Stimulated activated CD4-positive, alpha-beta T cell treated with anti-CD3 and anti-CD28 coated beads, Interleukin-1b, Interleukin-23, amount 100 ng/mL, for 4 hours (primary cell): ENCODE measurements around the gene TRPM1.

Experiments
- DNase-seq, 2 donors: peaks; one replicate each; pipeline ENCODE4 v3.0.0-alpha.2; 2020; ENCODE audit warnings: low read depth in 2 of 2

Gene TRPM1

DNA sequence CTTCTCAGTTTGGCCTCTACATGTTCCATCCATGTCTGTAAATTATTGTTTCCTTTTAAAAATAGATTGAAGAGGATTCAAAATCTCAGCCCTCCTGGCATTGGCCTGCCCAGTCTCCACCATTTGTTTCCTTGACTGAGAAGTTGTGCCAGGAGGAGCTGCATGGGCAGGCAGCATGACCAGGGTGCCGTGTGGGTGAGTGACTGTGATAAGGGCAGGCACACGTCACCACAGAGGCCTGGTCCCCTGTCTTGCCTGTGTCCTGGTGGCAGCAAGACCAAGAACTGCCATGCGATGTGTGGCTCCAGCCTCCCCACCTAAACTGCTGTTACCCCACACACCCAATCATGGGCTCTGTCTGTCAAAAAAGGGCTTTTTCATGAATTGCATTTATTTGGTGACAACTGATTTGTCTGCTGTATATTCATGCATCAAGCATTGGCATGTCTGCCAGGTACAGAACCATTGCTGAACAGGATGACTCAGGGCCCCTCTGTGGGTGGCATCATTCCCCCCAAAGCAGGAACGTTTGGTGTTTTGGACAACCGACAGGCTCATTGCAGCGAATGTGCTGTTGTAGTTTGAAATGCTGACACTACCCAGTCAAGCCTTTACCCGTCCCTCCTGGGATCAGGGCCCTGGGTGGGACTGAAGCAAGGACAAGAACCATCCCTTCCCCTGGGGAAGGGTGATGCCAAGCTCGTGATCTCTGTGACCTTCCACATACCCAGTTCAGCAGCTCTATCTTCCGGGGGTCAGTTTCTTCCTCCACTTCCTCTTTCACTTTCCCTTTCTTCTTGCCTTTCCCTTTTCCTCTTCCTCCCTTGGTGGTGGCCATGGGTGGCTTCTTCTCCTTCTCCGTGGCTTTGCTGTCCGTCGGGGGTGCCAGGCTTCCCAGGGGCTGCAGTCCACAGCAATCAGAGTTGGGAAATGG lies 51.6 kb downstream of the TRPM1 start:
- DNase-seq: no peak

DNA sequence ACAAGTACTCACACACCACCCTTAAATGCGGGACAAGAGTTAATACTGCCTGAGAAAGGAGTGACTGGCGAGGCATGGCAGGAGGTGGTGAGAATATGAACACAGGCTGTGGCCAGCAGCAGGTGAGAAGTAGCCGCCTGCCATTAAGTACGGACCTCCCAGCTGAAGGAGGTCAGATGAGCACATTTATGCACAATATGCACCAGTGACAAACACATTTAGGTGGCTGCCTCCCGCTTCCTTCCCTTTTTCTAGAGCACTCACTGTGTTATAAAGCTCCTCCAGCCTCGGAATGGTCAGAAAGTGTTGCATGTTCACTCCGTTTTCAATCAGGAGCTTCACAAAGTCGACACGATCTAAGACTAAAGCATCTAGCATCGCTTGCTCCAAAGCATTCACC lies 52.4 kb downstream of the TRPM1 start:
- no peak for DNase-seq

DNA sequence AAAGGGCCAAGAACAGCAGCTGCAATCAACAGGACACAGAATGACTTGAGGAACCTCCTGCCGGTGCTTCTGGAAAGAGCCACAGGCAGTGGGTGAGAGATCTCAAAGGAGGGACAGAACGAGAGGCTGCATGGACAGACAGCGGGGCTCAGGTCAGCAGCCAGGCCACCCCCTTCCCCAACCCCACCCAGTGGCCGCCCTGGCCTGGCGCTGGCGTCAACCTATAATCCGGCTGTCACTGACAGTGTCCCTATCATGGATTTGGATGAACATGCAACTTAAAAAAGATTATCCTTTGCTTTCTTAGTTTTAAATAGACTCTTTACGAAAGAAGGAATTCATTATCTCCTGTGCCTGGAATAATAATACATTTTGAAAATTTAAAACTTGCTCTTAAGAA lies 54.1 kb downstream of the TRPM1 start:
- no peak for DNase-seq

DNA sequence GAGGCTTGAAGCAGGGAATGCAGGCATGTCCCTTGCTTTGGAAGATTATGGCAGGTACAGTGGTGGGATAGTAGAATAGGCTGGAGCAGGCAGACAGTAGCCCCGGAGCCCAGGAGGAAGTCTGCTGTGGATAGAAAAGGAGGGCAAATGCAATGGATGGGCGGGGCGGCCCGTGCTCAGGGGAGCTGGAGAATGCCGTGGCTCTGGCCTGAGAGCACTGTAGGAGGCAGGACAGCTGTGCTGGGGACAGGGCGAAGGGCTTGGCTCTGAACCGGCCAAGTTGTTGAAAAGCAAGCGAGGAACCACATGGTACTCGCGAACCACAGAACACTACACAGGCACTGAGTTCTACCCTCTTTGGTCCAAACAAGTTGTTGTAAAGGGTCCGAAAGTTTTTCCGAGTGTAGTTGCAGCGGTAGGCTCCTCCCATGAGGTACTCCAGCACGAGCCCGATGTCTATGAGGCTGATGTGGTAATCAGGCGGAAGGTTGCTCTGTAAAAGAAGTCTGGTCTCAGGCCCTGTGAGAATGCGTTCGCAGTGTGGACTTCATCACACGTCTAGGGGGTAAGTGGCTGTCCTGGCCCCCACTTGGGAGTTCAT lies 54.7 kb downstream of the TRPM1 start:
- DNase-seq: no peak

DNA sequence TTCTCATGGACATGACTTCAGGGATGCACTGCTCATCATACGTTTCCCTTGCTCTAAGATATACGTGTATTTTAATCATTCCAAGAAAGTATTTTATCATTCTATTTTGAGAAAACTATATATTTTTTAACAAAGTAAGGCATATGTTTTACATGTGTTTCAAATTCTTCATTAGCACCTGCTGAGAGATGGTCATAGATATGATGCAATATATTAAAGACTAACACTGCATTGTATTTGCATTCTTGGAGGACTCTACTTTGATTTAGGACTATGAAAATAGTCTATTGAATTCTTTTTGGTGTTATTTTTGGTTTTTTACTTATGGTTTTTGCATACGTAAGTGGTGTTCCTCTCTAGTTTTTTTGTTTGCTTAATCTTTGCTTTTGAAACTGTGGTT lies 55.9 kb downstream of the TRPM1 start:
- no peak for DNase-seq

DNA sequence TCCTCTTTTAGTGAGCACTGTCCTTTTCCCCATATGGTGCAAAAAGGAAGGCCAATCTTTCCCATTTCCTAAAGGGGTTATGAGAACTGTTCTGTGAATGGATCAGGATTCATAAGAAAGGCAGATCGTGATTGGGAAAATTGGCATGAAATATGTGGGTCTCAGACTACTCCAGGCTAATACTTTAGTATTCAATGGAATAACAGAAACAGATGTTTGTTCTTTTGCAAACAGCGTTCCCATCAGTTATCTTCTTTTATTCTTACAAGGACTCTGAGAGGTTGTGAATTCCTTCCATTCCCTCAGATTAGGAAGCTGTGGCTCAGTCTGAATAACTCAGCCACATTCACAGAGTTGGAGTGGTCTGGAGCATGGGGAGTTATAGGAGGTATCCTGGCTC lies 58.8 kb downstream of the TRPM1 start:
- no peak for DNase-seq

DNA sequence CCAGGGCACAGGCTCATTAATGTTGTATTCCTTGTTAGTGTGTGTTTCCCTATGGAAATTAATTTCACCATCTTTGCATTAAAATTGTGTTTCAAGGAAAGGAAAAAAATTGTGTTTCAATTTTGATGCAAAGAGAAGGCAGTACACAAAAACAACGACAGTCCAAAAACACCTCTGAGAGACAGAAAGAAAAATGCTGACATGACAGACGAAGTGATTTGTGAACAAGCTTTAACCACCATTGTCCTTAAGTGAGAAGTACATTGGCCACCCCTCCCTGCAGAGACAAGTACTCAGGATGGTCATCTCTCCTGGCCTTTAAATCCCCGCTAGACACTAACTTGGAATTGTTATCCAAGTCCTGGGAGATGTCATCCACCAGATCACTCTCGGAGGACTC lies 59.9 kb downstream of the TRPM1 start:
- DNase-seq: no peak

DNA sequence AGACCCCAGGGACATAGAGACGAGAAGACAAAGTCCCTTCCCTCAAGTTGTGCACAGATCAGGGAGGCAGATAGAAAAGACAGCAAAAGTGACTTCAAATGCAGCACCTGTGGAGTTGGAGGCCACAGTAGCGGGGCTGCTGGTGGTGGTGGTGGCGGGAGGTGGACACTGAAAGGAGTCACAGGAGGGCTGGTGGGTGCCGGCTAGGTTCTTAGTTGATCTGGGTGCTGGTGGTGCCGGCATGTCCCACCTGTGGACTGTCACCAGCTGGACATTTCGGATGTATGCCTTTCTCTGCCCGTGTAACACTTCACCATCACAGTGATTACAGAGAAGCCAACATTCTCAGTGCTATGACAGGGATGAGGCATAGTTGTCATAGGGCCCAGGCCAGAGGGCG lies 60.9 kb downstream of the TRPM1 start:
- DNase-seq: no peak

DNA sequence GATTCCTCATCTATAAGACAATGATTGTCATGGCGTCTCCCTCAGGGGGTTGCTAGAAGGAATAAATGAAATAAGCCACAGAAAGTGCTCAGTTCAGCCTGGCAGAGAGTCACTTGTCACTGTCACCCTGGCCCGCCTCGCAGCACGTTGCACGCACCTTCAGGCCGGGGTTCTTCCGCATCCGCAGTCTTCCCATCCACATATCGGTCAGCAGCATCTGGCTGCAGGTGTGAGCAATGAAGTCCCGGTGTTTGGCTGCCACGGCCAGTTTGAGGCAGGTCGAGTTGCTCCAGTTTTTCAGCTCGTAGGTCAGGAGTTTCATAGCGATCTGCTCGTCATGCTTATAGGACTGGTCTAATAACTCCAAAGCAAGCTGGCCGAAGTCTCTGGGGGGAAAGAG lies 61.6 kb downstream of the TRPM1 start:
- DNase-seq: no peak

DNA sequence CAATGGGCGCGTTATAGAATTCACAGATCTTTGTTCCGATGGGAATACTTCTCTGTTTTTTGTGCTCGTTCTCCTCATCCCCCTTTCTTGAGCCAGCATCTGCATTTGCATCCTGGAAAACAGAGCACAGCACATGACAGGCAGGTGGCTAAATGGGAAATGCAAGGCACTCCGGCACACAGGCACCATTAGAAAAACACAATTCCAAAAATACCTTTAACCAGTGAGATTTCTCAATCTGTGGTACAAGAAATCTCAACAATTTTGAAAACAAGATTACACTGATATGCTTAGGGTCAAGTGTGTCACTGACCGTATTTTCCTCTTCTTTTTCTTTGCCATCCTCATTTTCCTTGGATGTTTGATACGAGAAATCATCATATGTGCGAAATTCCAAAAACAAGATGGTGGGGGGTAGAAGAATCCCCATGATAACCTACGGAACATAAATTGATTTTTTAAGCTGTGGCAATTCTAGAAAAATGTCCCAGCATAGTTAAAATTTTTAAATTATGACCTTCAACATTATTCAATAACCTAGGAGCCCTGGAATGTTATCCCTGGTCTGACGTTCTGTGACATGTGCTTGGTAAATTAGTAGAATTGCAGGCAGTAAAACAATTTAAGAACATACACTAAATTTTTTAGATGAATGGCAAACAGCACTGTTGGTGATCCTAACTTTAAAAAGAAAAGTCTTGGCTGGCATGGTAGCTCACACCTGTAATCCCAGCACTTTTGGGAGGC lies 63.6 kb downstream of the TRPM1 start:
- DNase-seq: no peak

DNA sequence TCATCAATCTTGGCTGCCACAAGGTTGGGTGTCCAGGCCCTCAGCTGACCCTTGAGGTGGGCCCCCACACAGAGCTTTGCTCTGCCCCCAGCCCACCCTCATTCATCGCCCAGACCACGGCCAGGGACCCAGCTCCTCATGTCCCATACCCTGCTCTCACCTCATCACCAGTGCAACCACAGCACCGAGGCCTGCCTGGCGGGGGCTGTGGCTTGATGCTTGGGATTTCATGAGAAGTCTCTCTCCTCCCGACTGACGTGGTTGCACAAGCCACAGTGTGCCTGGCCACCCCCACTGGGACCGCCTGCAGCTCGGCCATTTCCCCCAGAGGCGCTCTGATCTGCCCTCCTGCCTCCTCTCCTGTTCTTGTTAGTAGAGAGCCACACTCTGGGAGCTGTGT lies 64.7 kb downstream of the TRPM1 start:
- no peak for DNase-seq

DNA sequence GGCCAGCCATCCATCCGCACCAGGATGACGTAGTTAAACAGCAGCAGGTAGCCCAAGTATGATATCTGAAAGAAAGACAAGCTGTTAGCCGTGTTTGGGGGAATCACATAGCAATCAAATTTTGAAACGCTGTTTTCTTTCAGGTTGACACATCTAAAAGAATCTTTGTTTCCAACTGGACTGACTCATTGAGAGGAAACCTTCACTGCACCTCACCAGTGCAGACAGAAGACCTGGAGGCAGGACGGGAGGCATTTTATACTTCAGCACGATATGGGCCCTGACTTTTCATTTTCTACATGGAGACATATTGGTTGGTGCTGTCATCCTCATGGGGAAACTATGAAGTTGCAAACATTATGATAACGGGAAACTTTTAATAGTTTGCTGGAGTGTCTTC lies 65.9 kb downstream of the TRPM1 start:
- no peak for DNase-seq

DNA sequence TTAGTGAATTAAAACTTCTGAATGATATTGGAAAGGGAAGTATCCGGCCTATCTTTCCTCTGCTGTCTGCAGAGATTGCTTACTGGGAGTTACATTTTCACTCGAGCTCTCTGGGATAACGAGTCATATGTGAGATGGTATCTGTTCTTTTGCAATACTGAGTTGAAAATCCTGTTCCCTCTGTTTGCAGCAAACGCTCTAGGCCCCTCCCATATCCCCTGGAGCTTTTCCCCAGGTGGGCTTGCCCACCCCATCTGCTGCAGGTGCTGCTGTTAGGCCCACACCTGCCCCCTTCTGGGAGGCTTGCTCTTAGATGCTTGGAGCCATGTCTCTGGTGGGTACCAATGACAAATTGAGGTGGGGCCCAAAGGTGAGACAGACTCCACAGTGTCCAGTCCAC lies 67.4 kb downstream of the TRPM1 start:
- no peak for DNase-seq

DNA sequence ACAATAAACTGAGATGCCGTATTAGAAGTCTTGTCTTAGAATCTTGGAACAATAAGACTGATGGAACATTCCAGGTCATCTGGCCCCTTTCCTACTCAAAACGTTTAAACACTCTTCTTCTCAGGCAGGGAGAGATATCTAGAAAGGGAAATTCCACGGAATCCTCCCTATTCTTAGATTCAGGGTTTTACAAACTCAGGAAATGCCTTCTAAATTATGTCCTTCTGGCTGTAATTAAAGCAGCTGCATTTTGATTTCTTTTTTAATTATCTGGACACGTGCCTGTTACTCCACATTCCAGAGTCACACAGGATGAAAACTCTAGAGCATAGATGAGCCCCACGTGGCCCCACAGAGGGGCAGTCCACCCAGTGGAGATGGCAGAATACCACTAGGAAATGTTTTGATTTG lies 68.6 kb downstream of the TRPM1 start:
- no peak for DNase-seq

DNA sequence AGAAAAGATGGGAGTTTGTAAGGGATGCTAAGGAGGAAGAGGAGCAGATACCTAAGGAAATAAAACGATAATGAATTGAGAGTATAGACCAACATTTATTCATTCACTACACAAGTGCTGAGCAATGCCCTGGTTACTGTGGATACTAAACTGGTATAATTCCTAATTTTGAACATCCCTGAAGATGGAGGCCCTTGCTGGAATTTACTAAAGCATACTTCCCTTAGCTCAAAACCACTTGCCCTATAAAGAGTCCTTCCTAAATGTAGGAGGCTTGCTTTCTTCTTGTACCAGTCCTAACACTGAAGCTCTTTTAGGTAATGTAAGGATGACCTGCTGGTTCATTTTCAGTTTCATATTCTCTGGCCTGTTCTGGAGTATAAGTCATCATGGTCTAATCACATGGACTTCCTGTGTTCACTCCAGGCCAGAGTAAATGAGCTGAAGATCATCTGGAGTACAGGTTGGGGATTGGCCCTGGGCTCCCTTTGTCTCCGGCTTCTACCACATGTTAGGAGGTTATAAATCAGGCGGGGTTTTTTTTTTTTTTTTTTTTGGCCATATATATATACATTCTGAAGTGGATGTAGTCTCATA lies 70.0 kb downstream of the TRPM1 start:
- no peak for DNase-seq

DNA sequence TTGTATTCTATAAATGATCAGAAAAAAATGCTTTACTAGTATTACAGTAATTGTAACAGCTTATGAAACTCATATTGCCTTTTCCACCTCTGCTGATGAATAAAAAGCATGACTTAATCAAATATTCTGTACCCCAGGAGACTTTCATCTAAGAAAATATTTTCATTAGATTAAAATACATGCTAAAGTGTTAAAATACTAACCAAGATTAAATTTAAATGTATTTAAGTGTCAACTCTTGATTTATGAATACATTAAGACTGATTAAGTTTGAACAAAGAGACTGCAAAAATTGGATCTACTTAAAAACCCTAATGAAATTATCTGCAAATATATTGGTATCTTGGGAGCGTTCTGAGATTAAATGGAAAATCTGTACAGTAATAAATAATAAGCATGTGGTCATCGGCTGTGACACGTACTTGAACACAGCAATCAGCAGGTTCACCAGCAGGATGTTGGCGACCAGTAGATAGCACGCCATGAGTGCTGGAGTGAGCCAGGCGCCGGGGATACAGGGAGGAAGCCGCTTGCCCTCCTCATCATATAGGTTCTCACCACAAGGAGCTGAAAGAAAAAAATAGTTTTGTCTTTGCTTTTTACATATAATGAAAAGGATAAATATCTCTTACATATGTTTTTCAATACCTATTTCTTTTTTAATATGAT lies 73.5 kb downstream of the TRPM1 start:
- DNase-seq: no peak

DNA sequence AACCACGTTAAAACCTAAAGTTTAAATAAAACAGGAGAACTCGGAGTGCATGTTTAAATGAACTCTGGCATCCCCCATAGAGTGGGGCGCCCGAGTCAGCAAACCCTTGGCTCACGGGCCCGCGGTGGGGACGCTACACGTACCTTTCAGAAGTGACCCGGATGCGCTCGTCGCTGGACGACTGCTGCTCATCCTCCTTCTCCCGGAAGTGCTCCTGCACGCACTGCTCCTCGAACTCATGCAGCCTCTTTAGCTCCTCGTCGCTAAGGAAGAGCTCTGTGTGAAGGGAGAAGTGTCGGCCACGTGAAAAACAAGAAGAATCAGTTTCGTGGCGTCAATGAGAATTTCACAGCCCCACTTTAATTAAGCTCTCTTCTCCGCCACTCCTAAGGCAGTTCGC lies 75.5 kb downstream of the TRPM1 start:
- DNase-seq: no peak

DNA sequence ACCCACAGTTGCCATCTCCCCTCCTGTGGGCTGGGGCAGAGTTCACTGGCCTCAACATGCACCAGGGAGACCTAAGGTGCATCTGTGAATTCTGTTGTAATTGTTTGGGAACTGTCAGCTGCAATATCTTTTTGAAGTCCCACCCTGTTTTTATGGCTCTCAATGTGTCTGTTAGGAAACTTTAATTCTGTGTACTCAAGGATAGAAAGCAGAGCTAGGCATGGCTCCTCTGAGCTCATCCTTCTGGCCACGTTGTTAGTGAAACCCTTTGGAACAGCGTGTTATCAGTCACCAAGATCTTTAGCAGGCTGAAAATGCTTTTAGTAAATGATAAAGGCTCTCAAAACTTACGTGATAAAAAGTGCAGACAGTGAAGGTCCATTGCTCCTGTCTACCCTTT lies 76.5 kb downstream of the TRPM1 start:
- no peak for DNase-seq

DNA sequence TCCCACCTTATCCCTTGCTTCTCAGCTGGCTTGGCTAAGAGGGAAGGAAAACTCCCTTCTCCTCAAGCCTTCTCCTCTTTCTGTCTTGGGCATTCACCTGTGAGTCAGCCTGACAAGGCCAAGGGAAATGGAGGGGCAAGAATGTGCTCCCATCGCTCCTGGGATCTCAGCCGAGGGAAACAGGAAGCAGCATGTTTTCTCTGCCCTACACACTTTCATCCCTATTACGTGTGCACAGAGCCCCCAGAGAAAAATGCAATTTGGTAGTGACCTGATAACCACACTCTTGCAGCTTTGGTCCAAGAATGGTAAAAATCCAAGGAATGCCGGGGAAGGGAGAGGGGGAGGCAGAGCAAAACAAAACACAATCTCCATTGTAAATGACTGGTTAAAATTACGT lies 77.2 kb downstream of the TRPM1 start:
- no peak for DNase-seq

DNA sequence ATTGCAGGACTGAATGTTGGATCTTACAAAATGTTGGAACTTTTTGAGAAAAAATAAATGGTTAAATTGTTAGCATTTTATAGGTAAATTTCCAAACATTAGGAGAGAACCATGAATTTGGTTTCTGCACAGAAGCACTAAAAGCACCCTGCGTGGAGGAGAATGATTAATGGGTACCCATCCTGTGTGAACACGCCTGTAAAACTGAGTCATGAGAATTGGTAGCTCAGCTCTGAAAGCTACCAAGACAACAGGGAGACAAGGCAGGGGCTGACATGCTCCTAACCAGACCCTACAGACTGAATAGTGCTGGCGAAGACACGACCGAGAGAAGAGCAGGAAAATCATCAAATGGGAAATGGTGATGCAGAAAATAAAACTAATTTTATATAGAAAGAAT lies 77.7 kb downstream of the TRPM1 start:
- no peak for DNase-seq

DNA sequence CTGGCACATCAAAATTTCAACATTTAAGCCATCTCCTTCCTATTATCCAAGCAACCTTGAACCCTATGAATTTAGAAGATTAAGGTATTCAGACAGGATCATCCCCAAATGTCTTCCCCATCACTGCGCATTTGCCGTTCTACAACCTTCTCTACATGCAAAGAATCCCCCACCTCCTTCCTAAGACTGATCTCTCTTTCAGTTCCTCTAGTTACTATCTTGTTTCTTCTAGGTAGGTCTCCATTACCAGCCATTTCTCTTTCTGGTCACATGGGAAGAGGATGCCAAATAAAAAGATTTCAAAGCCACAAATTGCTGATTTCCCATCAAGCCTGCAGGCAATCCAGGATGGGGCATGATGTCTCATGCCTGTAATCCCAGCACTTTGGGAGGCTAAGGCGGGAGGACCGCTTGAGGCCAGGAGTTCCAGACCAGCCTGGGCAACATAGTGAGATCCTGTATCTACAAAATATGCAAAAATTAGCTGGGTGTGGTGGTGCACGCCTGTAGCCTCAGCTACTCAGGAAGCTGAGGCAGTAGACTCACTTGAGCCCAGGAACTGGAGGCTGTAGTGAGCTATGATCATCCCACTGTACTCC lies 80.4 kb downstream of the TRPM1 start:
- DNase-seq: no peak
